ENCODE measurements around the gene AP3S2.
"Not testable (repeated sequence)": the region's sequence is repeated elsewhere in the genome, so short reads cannot be mapped to it uniquely, and the experiment has no call there.

AP3S2 gene

GRCh38 chr15:89893696-89894447, at the start of gene AP3S2:
Gene AP3S2, minus strand, starts transcription at chr15:89893994. Its CDS starts 45 bp downstream, at chr15:89893949.
- peak; percentile 70 to 82 (median 74) for DNase-seq (ENCODE audit: low read depth in 3 of 3)

- DNase-seq (ENCODE audit: low read depth in 3 of 3) = no peak
These were observed 46.1 kb upstream of the AP3S2 start for GRCh38 chr15:89939910-89940309.

- DNase-seq (ENCODE audit: low read depth in 3 of 3) = not testable (repeated sequence)
These were observed 45.6 kb upstream of the AP3S2 start for GRCh38 chr15:89939377-89939776.

- no peak for DNase-seq (ENCODE audit: low read depth in 3 of 3)
These were observed 43.9 kb upstream of the AP3S2 start for GRCh38 chr15:89937365-89938350.

GRCh38 chr15:89936786-89937265, 43.0 kb upstream of the AP3S2 start:
- no peak for DNase-seq (ENCODE audit: low read depth in 3 of 3)

GRCh38 chr15:89936051-89936785, 42.4 kb upstream of the AP3S2 start:
- DNase-seq (ENCODE audit: low read depth in 3 of 3) = no peak

- DNase-seq (ENCODE audit: low read depth in 3 of 3) = no peak
These were observed 39.1 kb upstream of the AP3S2 start for GRCh38 chr15:89932880-89933279.

GRCh38 chr15:89928421-89928820, 34.6 kb upstream of the AP3S2 start:
- DNase-seq (ENCODE audit: low read depth in 3 of 3) = no peak

GRCh38 chr15:89926158-89926557, 32.4 kb upstream of the AP3S2 start:
- no peak for DNase-seq (ENCODE audit: low read depth in 3 of 3)

GRCh38 chr15:89917442-89918101, 23.8 kb upstream of the AP3S2 start:
- DNase-seq (ENCODE audit: low read depth in 3 of 3) = no peak

GRCh38 chr15:89916660-89917059, 22.9 kb upstream of the AP3S2 start:
- no peak for DNase-seq (ENCODE audit: low read depth in 3 of 3)

GRCh38 chr15:89912674-89913396, 19.0 kb upstream of the AP3S2 start, which contains the start of gene ARPIN:
Gene ARPIN, minus strand, starts transcription at chr15:89912952. Its CDS starts 117 bp downstream, at chr15:89912835.
- DNase-seq (ENCODE audit: low read depth in 3 of 3) = no peak

- DNase-seq (ENCODE audit: low read depth in 3 of 3) = no peak
These were observed 18.4 kb upstream of the AP3S2 start for GRCh38 chr15:89912145-89912673.

- DNase-seq (ENCODE audit: low read depth in 3 of 3) = no peak
These were observed 17.3 kb upstream of the AP3S2 start for GRCh38 chr15:89910891-89911626.

- no peak for DNase-seq (ENCODE audit: low read depth in 3 of 3)
These were observed 15.8 kb upstream of the AP3S2 start for GRCh38 chr15:89909611-89910010.

GRCh38 chr15:89908226-89908625, 14.4 kb upstream of the AP3S2 start:
- DNase-seq (ENCODE audit: low read depth in 3 of 3) = no peak

- no peak for DNase-seq (ENCODE audit: low read depth in 3 of 3)
These were observed 13.5 kb upstream of the AP3S2 start for GRCh38 chr15:89907289-89907688.

GRCh38 chr15:89905846-89906378, 12.1 kb upstream of the AP3S2 start:
- no peak for DNase-seq (ENCODE audit: low read depth in 3 of 3)

- no peak for DNase-seq (ENCODE audit: low read depth in 3 of 3)
These were observed 10.7 kb upstream of the AP3S2 start for GRCh38 chr15:89904519-89904918.
